ENCODE data around the gene VPS13D.

GRCh38 chr1:12464045-12464461, 234.2 kb downstream of the VPS13D start:
- TF ChIP-seq POLR2AphosphoS5 (IDR thresholded peaks at IDR 0.05), result no peak
- no peak for TF ChIP-seq CTCF (IDR thresholded peaks at IDR 0.05 in 8 of 11, conservative IDR thresholded peaks at IDR 0.05 in 3 of 11)
